Measurements from ENCODE around the gene LHX1. TPM values are rescaled to one million over a fixed set of nuclear protein-coding genes. Genes with fewer than 3 reads are reported as not detected.

Gene LHX1
- total and polyA plus RNA-seq, 4 donors: not detected

DNA sequence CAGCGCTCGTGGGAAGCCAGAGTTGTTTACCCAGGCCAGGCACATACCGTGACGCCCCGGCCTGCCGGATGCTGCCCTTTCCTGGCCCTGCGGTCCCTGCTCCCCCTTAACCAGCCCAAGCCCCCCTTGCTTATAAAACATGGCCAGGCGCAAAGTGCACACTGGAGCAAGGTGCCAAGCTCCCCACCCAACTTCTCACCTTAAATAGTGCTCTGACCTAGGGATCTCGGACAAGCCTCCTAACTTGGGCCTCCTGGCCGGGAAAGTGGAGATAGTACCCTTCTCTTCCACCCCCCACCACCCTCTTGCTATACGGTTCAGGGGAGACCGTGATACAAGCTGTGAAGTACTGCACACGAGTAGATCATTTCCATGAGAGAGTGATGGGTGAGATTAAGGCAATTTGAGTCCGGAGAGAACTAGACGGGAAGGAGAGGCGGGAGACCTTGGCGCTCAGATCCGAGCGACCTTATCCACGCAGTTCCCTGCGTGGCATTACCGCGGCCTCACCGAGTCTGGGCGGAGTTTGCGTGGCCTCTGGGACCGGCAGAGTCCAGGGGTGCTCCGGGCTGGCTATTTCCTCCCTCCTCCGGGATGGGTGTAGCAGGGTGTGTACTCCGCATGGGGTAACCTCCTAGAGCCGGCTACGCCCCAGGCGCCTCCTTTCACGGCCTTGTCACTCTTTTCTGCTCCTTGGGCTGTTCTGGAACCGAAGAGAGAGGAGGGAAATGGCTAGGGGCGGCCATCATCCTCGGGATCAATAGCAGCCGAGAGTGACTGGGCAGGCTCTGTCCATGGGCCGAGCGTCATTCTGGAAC lies 4.4 kb upstream of the LHX1 start:
- Histone ChIP-seq H3K27me3 (ENCODE audit: control insufficient read depth in 3 of 3, insufficient read depth in 3 of 3, low read length in 2 of 3) (peaks cover 9 to 98% (median 91%) of the 10 kb centered on the region in 3 donors), H3K36me3 (ENCODE audit: control insufficient read depth in 4 of 4, insufficient read depth in 4 of 4, low read length in 4 of 4) (no peaks in the 10 kb centered on the region), H3K27ac (ENCODE audit: low read depth in 1 of 2, low read length in 1 of 2) (no peak overlapping the region), H3K9ac (ENCODE audit: insufficient read depth in 1 of 2, low read length in 2 of 2) (no peak overlapping the region), H3K4me3 (no peak overlapping the region), H3K9me3 (ENCODE audit: control insufficient read depth in 4 of 4, insufficient read depth in 3 of 4, low read length in 3 of 4) (peaks cover 0 to 11% (median 0%) of the 10 kb centered on the region in 4 donors), H3K4me1 (ENCODE audit: control insufficient read depth in 5 of 5, insufficient read depth in 5 of 5, low read length in 5 of 5) (peaks cover 4 to 65% (median 18%) of the 10 kb centered on the region in 5 donors)
- WGBS, 2 donors: 5 to 6% methylated on average over 40 of the region's 40 CpGs
- no peak for ATAC-seq (ENCODE audit: insufficient read depth, low FRiP score)
- DNase-seq: no peak
- TF ChIP-seq, protein P1, sequence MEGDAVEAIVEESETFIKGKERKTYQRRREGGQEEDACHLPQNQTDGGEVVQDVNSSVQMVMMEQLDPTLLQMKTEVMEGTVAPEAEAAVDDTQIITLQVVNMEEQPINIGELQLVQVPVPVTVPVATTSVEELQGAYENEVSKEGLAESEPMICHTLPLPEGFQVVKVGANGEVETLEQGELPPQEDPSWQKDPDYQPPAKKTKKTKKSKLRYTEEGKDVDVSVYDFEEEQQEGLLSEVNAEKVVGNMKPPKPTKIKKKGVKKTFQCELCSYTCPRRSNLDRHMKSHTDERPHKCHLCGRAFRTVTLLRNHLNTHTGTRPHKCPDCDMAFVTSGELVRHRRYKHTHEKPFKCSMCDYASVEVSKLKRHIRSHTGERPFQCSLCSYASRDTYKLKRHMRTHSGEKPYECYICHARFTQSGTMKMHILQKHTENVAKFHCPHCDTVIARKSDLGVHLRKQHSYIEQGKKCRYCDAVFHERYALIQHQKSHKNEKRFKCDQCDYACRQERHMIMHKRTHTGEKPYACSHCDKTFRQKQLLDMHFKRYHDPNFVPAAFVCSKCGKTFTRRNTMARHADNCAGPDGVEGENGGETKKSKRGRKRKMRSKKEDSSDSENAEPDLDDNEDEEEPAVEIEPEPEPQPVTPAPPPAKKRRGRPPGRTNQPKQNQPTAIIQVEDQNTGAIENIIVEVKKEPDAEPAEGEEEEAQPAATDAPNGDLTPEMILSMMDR (IDR thresholded peaks at IDR 0.05; ENCODE audit: control extremely low read depth, extremely low read depth): no peak

DNA sequence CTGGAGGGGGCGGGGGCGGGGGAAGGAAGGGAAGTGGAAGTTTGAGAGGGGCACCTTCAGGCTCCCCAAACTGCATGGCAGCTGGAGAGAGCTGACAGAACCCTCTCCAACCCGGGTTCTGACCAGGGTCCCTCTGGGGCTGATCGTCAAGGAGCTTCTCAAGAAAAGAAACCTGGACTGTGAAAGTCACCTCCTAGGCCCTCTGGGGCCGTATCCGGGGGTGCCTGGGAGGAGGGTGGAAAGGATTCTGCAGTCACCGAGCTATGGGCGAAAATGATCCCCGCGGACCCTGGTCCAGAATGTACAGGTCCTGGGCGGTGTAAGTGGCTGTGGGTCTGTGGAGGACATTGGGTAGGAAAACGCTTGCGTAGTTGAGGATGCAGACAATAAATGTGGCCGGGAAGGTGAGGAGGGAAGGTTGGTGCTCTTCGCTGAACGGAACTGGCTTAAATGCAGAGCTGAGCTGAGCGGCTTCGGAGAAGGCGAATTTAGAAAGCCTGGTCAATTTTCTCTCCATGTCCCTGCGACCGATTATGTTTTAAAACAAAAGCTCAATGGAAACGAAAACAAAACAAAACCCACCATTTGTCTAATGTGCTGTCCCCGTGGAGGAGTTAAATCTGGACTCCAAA lies 3.6 kb upstream of the LHX1 start:
- WGBS, 2 donors: 7 to 10% methylated on average over 23 of the region's 23 CpGs
- no peak for DNase-seq
- Histone ChIP-seq H3K9ac (ENCODE audit: insufficient read depth in 1 of 2, low read length in 2 of 2) (no peak overlapping the region), H3K27me3 (ENCODE audit: control insufficient read depth in 3 of 3, insufficient read depth in 3 of 3, low read length in 2 of 3) (peaks cover 9 to 97% (median 91%) of the 10 kb centered on the region in 3 donors), H3K27ac (ENCODE audit: low read depth in 1 of 2, low read length in 1 of 2) (no peak overlapping the region), H3K36me3 (ENCODE audit: control insufficient read depth in 4 of 4, insufficient read depth in 4 of 4, low read length in 4 of 4) (no peaks in the 10 kb centered on the region), H3K4me1 (ENCODE audit: control insufficient read depth in 5 of 5, insufficient read depth in 5 of 5, low read length in 5 of 5) (peaks cover 4 to 67% (median 14%) of the 10 kb centered on the region in 5 donors), H3K9me3 (ENCODE audit: control insufficient read depth in 4 of 4, insufficient read depth in 3 of 4, low read length in 3 of 4) (peaks cover 0 to 11% (median 0%) of the 10 kb centered on the region in 4 donors), H3K4me3 (no peak overlapping the region)
- TF ChIP-seq, protein P1 (IDR thresholded peaks at IDR 0.05; ENCODE audit: control extremely low read depth, extremely low read depth): no peak
- no peak for ATAC-seq (ENCODE audit: insufficient read depth, low FRiP score)

DNA sequence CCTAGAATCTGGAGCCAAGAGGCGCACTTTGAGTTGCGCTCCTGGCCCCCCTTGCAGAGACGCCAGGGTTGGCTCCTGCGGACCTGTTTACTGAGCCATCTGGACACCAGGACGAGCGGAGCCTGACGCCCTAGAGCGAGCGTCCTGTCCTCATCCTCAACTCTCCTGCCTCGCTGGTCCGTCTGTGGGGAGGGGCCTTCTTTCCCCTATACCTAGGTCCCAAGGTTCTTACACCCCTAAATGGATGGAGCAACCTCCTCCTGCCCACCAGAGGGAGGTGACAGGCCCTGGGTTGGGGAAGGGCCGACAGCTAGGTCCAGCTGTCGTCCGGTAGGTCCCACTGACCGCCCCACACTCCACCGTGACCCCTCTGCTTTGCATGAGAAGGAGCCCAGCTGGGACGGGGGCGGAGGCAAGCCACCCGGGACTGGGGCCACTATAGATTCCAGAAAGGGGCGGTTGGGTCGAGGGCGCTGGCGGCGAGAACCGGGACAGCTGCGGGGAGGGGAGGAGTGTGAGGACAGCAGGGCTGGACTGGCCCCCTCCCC lies 3.1 kb upstream of the LHX1 start:
- Histone ChIP-seq H3K27ac (ENCODE audit: low read depth in 1 of 2, low read length in 1 of 2) (no peak overlapping the region), H3K9me3 (ENCODE audit: control insufficient read depth in 4 of 4, insufficient read depth in 3 of 4, low read length in 3 of 4) (peaks cover 0 to 12% (median 0%) of the 10 kb centered on the region in 4 donors), H3K4me3 (no peak overlapping the region), H3K36me3 (ENCODE audit: control insufficient read depth in 4 of 4, insufficient read depth in 4 of 4, low read length in 4 of 4) (no peaks in the 10 kb centered on the region), H3K9ac (ENCODE audit: insufficient read depth in 1 of 2, low read length in 2 of 2) (no peak overlapping the region), H3K4me1 (ENCODE audit: control insufficient read depth in 5 of 5, insufficient read depth in 5 of 5, low read length in 5 of 5) (peaks cover 4 to 73% (median 14%) of the 10 kb centered on the region in 5 donors), H3K27me3 (ENCODE audit: control insufficient read depth in 3 of 3, insufficient read depth in 3 of 3, low read length in 2 of 3) (peaks cover 9 to 97% (median 91%) of the 10 kb centered on the region in 3 donors)
- TF ChIP-seq, protein P1 (IDR thresholded peaks at IDR 0.05; ENCODE audit: control extremely low read depth, extremely low read depth): no peak
- 5% methylated on average over 26 of the region's 26 CpGs for WGBS, 2 donors
- DNase-seq (peak in 2 of 3 donors; percentile 43 to 61), ATAC-seq (ENCODE audit: insufficient read depth, low FRiP score) (no peak)
